BLaER1 treated with 17β-estradiol and CSF1 and Interleukin-3, amounts not matched to agents 10 nM and 100 nM (cell line): Measurements from ENCODE around the gene SCAMP3.
A peak's percentile ranks its signal among the peaks of the same experiment; 100 is the strongest.
"Not testable (repeated sequence)": the region's sequence is repeated elsewhere in the genome, so short reads cannot be mapped to it uniquely, and the experiment has no call there.

Experiments
- H3K27ac ChIP-seq, 11 experiments: shearing (Covaris generic); formaldehyde crosslinking; 2 replicates each; pipeline ENCODE4 v1.8.1; 2022
- H3K27me3 ChIP-seq, 11 experiments: shearing (Covaris generic); formaldehyde crosslinking; 2 replicates each; pipeline ENCODE4 v1.8.1; 2022
- H3K36me3 ChIP-seq, 11 experiments: shearing (Covaris generic); formaldehyde crosslinking; 2 replicates each; pipeline ENCODE4 v1.8.1; 2022
- H3K4me1 ChIP-seq, 10 experiments: shearing (Covaris generic); formaldehyde crosslinking; 2 replicates each; pipeline ENCODE4 v1.8.1; 2022
- H3K4me2 ChIP-seq, 11 experiments: shearing (Covaris generic); formaldehyde crosslinking; 2 replicates each; pipeline ENCODE4 v1.8.1; 2022
- H3K4me3 ChIP-seq, 10 experiments: shearing (Covaris generic); formaldehyde crosslinking; 2 replicates each; pipeline ENCODE4 v1.8.1; 2022
- H3K9ac ChIP-seq, 11 experiments: shearing (Covaris generic); formaldehyde crosslinking; 2 replicates each; pipeline ENCODE4 v1.8.1; 2022
- H3K9me3 ChIP-seq, 11 experiments: shearing (Covaris generic); formaldehyde crosslinking; replicated peaks in 1 of 11; 2 replicates each; pipeline ENCODE4 v1.8.1; 2022
- H4K20me1 ChIP-seq, 11 experiments: shearing (Covaris generic); formaldehyde crosslinking; 2 replicates each; pipeline ENCODE4 v1.8.1; 2022
- Cebpa-rat ChIP-seq, 11 experiments: shearing (Covaris generic); IDR thresholded peaks; 2 replicates each; pipeline ENCODE4 v1.8.1; 2022

The SCAMP3 gene

GRCh38 chr1:155218854-155219591 lies 43.1 kb downstream of the SCAMP3 start:
- Histone ChIP-seq H4K20me1 (no peaks in the 10 kb centered on the region; a peak in 1 of 22 replicates), H3K4me3 (no peak overlapping the region), H3K9ac (peak overlapping the region in 3 of 11 experiments; percentile 0 to 38 (median 3); a peak in 1 of 22 replicates), H3K27ac (peak overlapping the region in 8 of 11 experiments; percentile 7 to 69 (median 48); a peak in 9 of 22 replicates), H3K27me3 (no peaks in the 10 kb centered on the region), H3K36me3 (peaks cover 10 to 36% (median 18%) of the 10 kb centered on the region in 11 experiments; a peak in 20 of 22 replicates), H3K4me2 (peak overlapping the region; percentile 10 to 79 (median 46); a peak in 18 of 22 replicates), H3K9me3 (no peaks in the 10 kb centered on the region), H3K4me1 (peaks cover 40 to 54% (median 51%) of the 10 kb centered on the region in 10 experiments)
- no peak for TF ChIP-seq Cebpa-rat (IDR thresholded peaks at IDR 0.05)

GRCh38 chr1:155214702-155215101 lies 47.5 kb downstream of the SCAMP3 start:
- H3K9me3 ChIP-seq, H3K27me3 ChIP-seq, H3K4me2 ChIP-seq, H3K9ac ChIP-seq, H4K20me1 ChIP-seq, H3K4me3 ChIP-seq, H3K27ac ChIP-seq: not testable (repeated sequence)
- Histone ChIP-seq H3K36me3 (peaks cover 10 to 53% (median 29%) of the 10 kb centered on the region in 11 experiments; a peak in 20 of 22 replicates), H3K4me1 (peaks cover 16 to 26% (median 21%) of the 10 kb centered on the region in 10 experiments)

GRCh38 chr1:155212051-155212440 lies 50.1 kb downstream of the SCAMP3 start:
- not testable (repeated sequence) for H3K27ac ChIP-seq, H3K4me2 ChIP-seq, H3K27me3 ChIP-seq, H4K20me1 ChIP-seq, H3K9me3 ChIP-seq, H3K9ac ChIP-seq, H3K4me3 ChIP-seq
- Histone ChIP-seq H3K36me3 (peaks cover 10 to 44% (median 24%) of the 10 kb centered on the region in 11 experiments; a peak in 20 of 22 replicates), H3K4me1 (peaks cover 27 to 34% (median 29%) of the 10 kb centered on the region in 10 experiments)

- H3K4me1 ChIP-seq = peaks cover 33 to 40% (median 35%) of the 10 kb centered on the region in 10 experiments
- not testable (repeated sequence) for H3K9me3 ChIP-seq, H3K9ac ChIP-seq, H3K27ac ChIP-seq, H3K4me2 ChIP-seq, H4K20me1 ChIP-seq, H3K4me3 ChIP-seq, H3K27me3 ChIP-seq
- H3K36me3 ChIP-seq = peaks cover 10 to 41% (median 22%) of the 10 kb centered on the region in 11 experiments; a peak in 20 of 22 replicates
These were observed 50.6 kb downstream of the SCAMP3 start for GRCh38 chr1:155211381-155212050.

- H3K27me3 ChIP-seq = no peaks in the 10 kb centered on the region
- peaks cover 3 to 31% (median 14%) of the 10 kb centered on the region in 11 experiments; a peak in 19 of 22 replicates for H3K36me3 ChIP-seq
- H3K9me3 ChIP-seq = no peaks in the 10 kb centered on the region
- H3K4me3 ChIP-seq = peak overlapping the region in 5 of 10 experiments; percentile 76 to 97 (median 93); a peak in 5 of 20 replicates
- peaks cover 36 to 48% (median 42%) of the 10 kb centered on the region in 10 experiments for H3K4me1 ChIP-seq
- peak overlapping the region in 8 of 11 experiments; percentile 88 to 100 (median 95); a peak in 8 of 22 replicates for H3K9ac ChIP-seq
- TF ChIP-seq Cebpa-rat (IDR thresholded peaks at IDR 0.05) = 0 out of 22 replicates have a peak, but pooled peaks of 2 of the 11 experiments have one; percentile 9 to 19
- peak overlapping the region in 5 of 11 experiments; percentile 38 to 100 (median 98); a peak in 9 of 22 replicates for H3K27ac ChIP-seq
- peak overlapping the region; percentile 83 to 98 (median 94); a peak in 21 of 22 replicates for H3K4me2 ChIP-seq
- H4K20me1 ChIP-seq = no peaks in the 10 kb centered on the region
These were observed 51.7 kb downstream of the SCAMP3 start for GRCh38 chr1:155210314-155211104.

- H3K27ac ChIP-seq = peak overlapping the region; percentile 89 to 100 (median 97)
- peaks cover 0 to 22% (median 11%) of the 10 kb centered on the region in 11 experiments; a peak in 13 of 22 replicates for H3K36me3 ChIP-seq
- no peaks in the 10 kb centered on the region for H3K9me3 ChIP-seq
- H3K4me3 ChIP-seq = peak overlapping the region; percentile 76 to 97 (median 91)
- no peaks in the 10 kb centered on the region for H3K27me3 ChIP-seq
- no peak for TF ChIP-seq Cebpa-rat (IDR thresholded peaks at IDR 0.05)
- H3K4me1 ChIP-seq = peaks cover 36 to 48% (median 42%) of the 10 kb centered on the region in 10 experiments
- peak overlapping the region; percentile 88 to 100 (median 94) for H3K9ac ChIP-seq
- H3K4me2 ChIP-seq = peak overlapping the region; percentile 83 to 98 (median 94)
- no peaks in the 10 kb centered on the region for H4K20me1 ChIP-seq
These were observed 52.8 kb downstream of the SCAMP3 start for GRCh38 chr1:155209312-155209721.

GRCh38 chr1:155208541-155209311 lies 53.4 kb downstream of the SCAMP3 start, which contains the start of gene MTX1:
Gene MTX1, plus strand, starts transcription at chr1:155208695. Its CDS starts 110 bp downstream, at chr1:155208805.
- Histone ChIP-seq H3K4me1 (peaks cover 36 to 48% (median 42%) of the 10 kb centered on the region in 10 experiments), H3K9ac (peak within 1 kb of the TSS; percentile 88 to 100 (median 94)), H3K9me3 (no peaks in the 10 kb centered on the region), H3K4me3 (peak within 1 kb of the TSS; percentile 76 to 97 (median 91)), H3K4me2 (peak within 1 kb of the TSS; percentile 83 to 98 (median 94)), H3K27me3 (no peaks in the 10 kb centered on the region), H4K20me1 (no peaks in the 10 kb centered on the region), H3K27ac (peak within 1 kb of the TSS; percentile 89 to 100 (median 97)), H3K36me3 (peaks cover 0 to 22% (median 11%) of the 10 kb centered on the region in 11 experiments; a peak in 13 of 22 replicates)
- TF ChIP-seq Cebpa-rat (IDR thresholded peaks at IDR 0.05) = no peak
